ENCODE results near the gene RTL9.
"Not testable (repeated sequence)": the region's sequence is repeated elsewhere in the genome, so short reads cannot be mapped to it uniquely, and the experiment has no call there.

The RTL9 gene

GRCh38 chrX:110346681-110347080, 12.0 kb upstream of the RTL9 start:
- DNase-seq: no peak

- DNase-seq: no peak
Observed at GRCh38 chrX:110359273-110359672, 625 bp downstream of the RTL9 start.

GRCh38 chrX:110363244-110363643, 4.6 kb downstream of the RTL9 start:
- no peak for DNase-seq

GRCh38 chrX:110373310-110373709, 14.7 kb downstream of the RTL9 start:
- no peak for DNase-seq

- no peak for DNase-seq
Observed at GRCh38 chrX:110374559-110374958, 15.9 kb downstream of the RTL9 start.

GRCh38 chrX:110381216-110381615, 22.6 kb downstream of the RTL9 start:
- no peak for DNase-seq

- no peak for DNase-seq
Observed at GRCh38 chrX:110383414-110383813, 24.8 kb downstream of the RTL9 start.

- DNase-seq: no peak
Observed at GRCh38 chrX:110384490-110384889, 25.8 kb downstream of the RTL9 start.

- DNase-seq: no peak
Observed at GRCh38 chrX:110389570-110389969, 30.9 kb downstream of the RTL9 start.

- DNase-seq: no peak
Observed at GRCh38 chrX:110391086-110391485, 32.4 kb downstream of the RTL9 start.

- no peak for DNase-seq
Observed at GRCh38 chrX:110394651-110395050, 36.0 kb downstream of the RTL9 start.

- DNase-seq: no peak
Observed at GRCh38 chrX:110395877-110396276, 37.2 kb downstream of the RTL9 start.

- no peak for DNase-seq
Observed at GRCh38 chrX:110396735-110397134, 38.1 kb downstream of the RTL9 start.

- no peak for DNase-seq
Observed at GRCh38 chrX:110397339-110397738, 38.7 kb downstream of the RTL9 start.

GRCh38 chrX:110397904-110398303, 39.3 kb downstream of the RTL9 start:
- no peak for DNase-seq

- no peak for DNase-seq
Observed at GRCh38 chrX:110399497-110399896, 40.8 kb downstream of the RTL9 start.

GRCh38 chrX:110399966-110400365, 41.3 kb downstream of the RTL9 start:
- DNase-seq: no peak

GRCh38 chrX:110401135-110401534, 42.5 kb downstream of the RTL9 start:
- no peak for DNase-seq

- DNase-seq: no peak
Observed at GRCh38 chrX:110402091-110402849, 43.6 kb downstream of the RTL9 start.

GRCh38 chrX:110402850-110403221, 44.2 kb downstream of the RTL9 start:
- DNase-seq: no peak

GRCh38 chrX:110403441-110404238, 45.0 kb downstream of the RTL9 start:
- DNase-seq: no peak

GRCh38 chrX:110404376-110404775, 45.7 kb downstream of the RTL9 start:
- DNase-seq: no peak

- not testable (repeated sequence) for DNase-seq
Observed at GRCh38 chrX:110406250-110406649, 47.6 kb downstream of the RTL9 start.

- DNase-seq: no peak
Observed at GRCh38 chrX:110406822-110407221, 48.2 kb downstream of the RTL9 start.

Measured in activated CD4-positive, alpha-beta T cell treated with anti-CD3 and anti-CD28 coated beads, Interleukin-2, amount 50 U/mL, for 16 hours (primary cell).